ENCODE data around the gene RHBDL1. TPM values are rescaled to one million over a fixed set of nuclear protein-coding genes. Genes with fewer than 3 reads are reported as not detected.

RHBDL1 gene
- total and polyA plus RNA-seq, 2 of the 8 experiments (the other 6 are each of a cell fraction or from before 2014, with no cell fraction given) = 4.0 to 8.1 TPM

DNA sequence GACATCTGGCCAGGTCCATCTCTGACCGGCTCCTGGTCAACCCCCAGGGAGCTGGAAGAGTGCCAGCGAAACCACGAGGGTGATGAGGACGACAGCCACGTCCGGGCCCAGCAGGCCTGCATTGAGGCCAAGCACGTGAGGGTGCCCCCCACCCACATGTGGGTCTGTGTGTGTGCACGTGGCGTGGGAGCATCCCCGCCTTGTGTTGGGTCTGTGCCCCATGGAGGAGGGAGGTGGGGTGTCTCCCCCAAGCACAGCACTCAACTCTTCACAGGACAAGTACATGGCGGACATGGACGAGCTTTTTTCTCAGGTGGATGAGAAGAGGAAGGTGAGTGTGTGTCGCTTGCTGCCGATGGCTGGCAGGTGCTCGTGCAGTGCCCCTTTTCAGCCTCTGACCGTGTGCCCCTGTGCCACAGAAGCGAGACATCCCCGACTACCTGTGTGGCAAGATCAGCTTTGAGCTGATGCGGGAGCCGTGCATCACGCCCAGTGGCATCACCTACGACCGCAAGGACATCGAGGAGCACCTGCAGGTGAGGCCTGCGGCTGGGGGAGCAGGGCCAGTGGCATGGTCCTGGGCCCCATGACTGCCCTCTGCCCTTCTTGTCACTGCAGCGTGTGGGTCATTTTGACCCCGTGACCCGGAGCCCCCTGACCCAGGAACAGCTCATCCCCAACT lies 6.4 kb downstream of the RHBDL1 start:
- DNase-seq (ENCODE audit: low read depth in 1 of 2, low spot score in 2 of 2) (no peak), FAIRE-seq (no peak)
- Histone ChIP-seq H2AFZ (ENCODE audit: low read length) (no peak overlapping the region), H3K36me3 (ENCODE audit: control insufficient read depth in 2 of 4, insufficient read depth in 4 of 4, low read length in 3 of 4) (peaks cover 4 to 27% (median 13%) of the 10 kb centered on the region in 4 experiments; a peak in 7 of 8 replicates), H3K18ac (ENCODE audit: extremely low read depth, low read length) (no peak overlapping the region), H3K4me3 (ENCODE audit: extremely low read depth in 1 of 4, insufficient read depth in 2 of 4, low read depth in 3 of 4, low read length in 4 of 4) (peak overlapping the region in 1 of 4 experiments; percentile 89; a peak in 1 of 8 replicates), H2BK5ac (ENCODE audit: low read depth, low read length) (no peak overlapping the region; the same call in 1 of the 2 replicates), H4K91ac (replicated peaks; ENCODE audit: insufficient read length, low read length) (no peak overlapping the region), H3K56ac (replicated peaks; ENCODE audit: insufficient read length, low read depth, low read length) (no peak overlapping the region), H3K9ac (replicated peaks in 1 of 4; ENCODE audit: extremely low read depth in 1 of 4, low read depth in 3 of 4, low read length in 3 of 4) (no peak overlapping the region), H3K79me2 (ENCODE audit: control insufficient read depth in 1 of 2, insufficient read depth in 2 of 2, low read length in 2 of 2) (peaks cover 0 to 12% of the 10 kb centered on the region in 2 experiments; a peak in 1 of 4 replicates), H3K79me1 (ENCODE audit: low read depth, low read length) (peaks cover 6% of the 10 kb centered on the region; the same call in 1 of the 2 replicates), H2BK20ac (ENCODE audit: low read length) (no peak overlapping the region), H3K23ac (ENCODE audit: insufficient read length) (no peak overlapping the region), H2AK5ac (ENCODE audit: low read depth, low read length) (no peak overlapping the region), H3K27me3 (replicated peaks in 1 of 4; ENCODE audit: control insufficient read depth in 3 of 4, extremely low read depth in 1 of 4, insufficient read depth in 3 of 4, low read length in 3 of 4) (no peaks in the 10 kb centered on the region), H3K4me2 (ENCODE audit: insufficient read depth in 1 of 2, low read depth in 2 of 2, low read length in 2 of 2) (peak overlapping the region; percentile 74; a peak in 3 of 4 replicates), H3K9me3 (ENCODE audit: insufficient read depth in 2 of 2, low read depth in 1 of 2, low read length in 1 of 2) (no peaks in the 10 kb centered on the region), H2BK120ac (replicated peaks; ENCODE audit: low read depth, low read length) (no peak overlapping the region), H3K27ac (ENCODE audit: low read depth, low read length) (no peak overlapping the region), H3K23me2 (ENCODE audit: low read depth, low read length) (peaks cover 13% of the 10 kb centered on the region; the same call in 1 of the 2 replicates), H3K4me1 (replicated peaks in 1 of 4; ENCODE audit: control insufficient read depth in 3 of 4, insufficient read depth in 4 of 4, low read length in 3 of 4) (peaks cover 0 to 26% (median 21%) of the 10 kb centered on the region in 4 experiments; a peak in 6 of 7 replicates), H4K8ac (ENCODE audit: extremely low read depth, insufficient read depth, low read length) (peak overlapping the region; percentile 65; the same call in 1 of the 2 replicates), H2BK15ac (ENCODE audit: low read length) (no peak overlapping the region), H3K4ac (replicated peaks; ENCODE audit: insufficient read length, low read depth, low read length) (no peak overlapping the region), H4K20me1 (replicated peaks in 1 of 2; ENCODE audit: control insufficient read depth in 1 of 2, insufficient read depth in 2 of 2, low read length in 2 of 2) (peaks cover 4 to 32% of the 10 kb centered on the region in 2 experiments), H3K14ac (ENCODE audit: insufficient read length) (no peak overlapping the region), H2BK12ac (ENCODE audit: low read depth, low read length) (no peak overlapping the region), H4K5ac (ENCODE audit: insufficient read length, low read depth, low read length) (no peak overlapping the region)
- ChIA-PET POLR2A (ENCODE audit: partially characterized antibody) (interaction anchor here (0.7 to 13.3 kb wide), 18 partner anchors 8 to 299 kb away, joined by 3 to 214 read pairs (median 6); partner anchors contain the start of genes ANTKMT, CCDC78, GNG13 and HAGHL), CTCF (ENCODE audit: partially characterized antibody) (interaction anchor here (0.6 to 1.9 kb wide), 18 partner anchors 9 to 781 kb away, joined by 3 to 8 read pairs (median 3); partner anchors contain the start of genes MCRIP2 and WDR24)
- WGBS, 2 experiments (ENCODE audit: extremely low coverage in 1 of 2, insufficient coverage in 1 of 2, insufficient read length in 1 of 2, insufficient replicate concordance in 2 of 2, low coverage in 1 of 2, low lambda C conversion rate in 2 of 2, missing lambda C conversion rate in 1 of 2) = 92% methylated on average over 28 of the region's 28 CpGs; no CpG with 5 or more reads in 1 of the 2 experiments
- TF ChIP-seq KDM4A (IDR thresholded peaks at IDR 0.05; ENCODE audit: low read depth, low read length, severe bottlenecking) = no peak
- no peak for TF ChIP-seq RFX5 (IDR thresholded peaks at IDR 0.05; ENCODE audit: borderline replicate concordance, low read depth, low read length)
- no peak for TF ChIP-seq TEAD4 (IDR thresholded peaks at IDR 0.05; ENCODE audit: low read depth, low read length)
